Stimulated activated CD4-positive, alpha-beta T cell treated with anti-CD3 and anti-CD28 coated beads, TNF-alpha, amount 100 ng/mL, for 4 hours (primary cell): ENCODE measurements around the gene ZNF610.
A peak's percentile ranks its signal among the peaks of the same experiment; 100 is the strongest.

Experiments
- DNase-seq, 3 experiments: peaks; one replicate each; pipeline ENCODE4 v3.0.0-alpha.2; 2020; ENCODE audit warnings: low read depth in 3 of 3

ZNF610 gene

GRCh38 chr19:52397310-52398080 lies 61.5 kb downstream of the ZNF610 start, which contains the start of gene ZNF528:
Gene ZNF528 (plus strand): TSS chr19:52397849. CDS start chr19:52402014, 4,165 bp downstream.
- DNase-seq: peak; percentile 87 to 92 (median 89)

GRCh38 chr19:52398081-52398441 lies 62.0 kb downstream of the ZNF610 start:
- DNase-seq: no peak

- no peak for DNase-seq
Observed at GRCh38 chr19:52410276-52410675, 74.2 kb downstream of the ZNF610 start.

- DNase-seq: no peak
Observed at GRCh38 chr19:52415711-52416110, 79.7 kb downstream of the ZNF610 start.
